Testis (tissue), 3 donors: ENCODE results near the gene HOXD10. TPM values are rescaled to one million over a fixed set of nuclear protein-coding genes. Genes with fewer than 3 reads are reported as not detected.
A peak's percentile ranks its signal among the peaks of the same experiment; 100 is the strongest.

ENCODE experiments used
- DNase-seq: peaks from one replicate; pipeline ENCODE4 v3.0.0-alpha.2; 2019
- H3K27ac ChIP-seq, 2 donors: fragments of 200-600 bp; sonication (generic); one replicate each; pipeline ENCODE4 v1.5.1; 2019
- H3K27me3 ChIP-seq: fragments of 200-600 bp; sonication (generic); one replicate; pipeline ENCODE4 v1.5.1; 2019
- H3K36me3 ChIP-seq: fragments of 200-600 bp; sonication (generic); one replicate; pipeline ENCODE4 v1.5.1; 2017; ENCODE audit warnings: low read depth; ENCODE audit errors: missing control alignments
- H3K4me1 ChIP-seq: fragments of 200-600 bp; sonication (generic); one replicate; pipeline ENCODE4 v1.5.1; 2019
- H3K4me3 ChIP-seq, 2 donors: fragments of 200-600 bp; sonication (generic); one replicate each; pipeline ENCODE4 v1.5.1; 2017 to 2019
- H3K9me3 ChIP-seq: fragments of 200-600 bp; sonication (generic); one replicate; pipeline ENCODE4 v1.5.1; 2017
- POLR2A ChIP-seq: fragments of 450-650 bp; IDR thresholded peaks from one replicate; pipeline ENCODE4 v1.6.1; 2017; ENCODE audit warnings: antibody characterized with exemption, mild to moderate bottlenecking, moderate library complexity
- WGBS, 2 donors: methylation state at CpG; one replicate each; pipeline ENCODE4 v1.1.5; 2018; 5-methylcytosine and 5-hydroxymethylcytosine counted together
- intact Hi-C: fragments of 100-400 bp; cut with DNase I; formaldehyde crosslinking; loops from one replicate; pipeline ENCODE4 v1.15.1; 2023; ENCODE audit warnings: low total_unique reads
- polyA plus RNA-seq: library from polyadenylated mRNA; stranded (reverse); fragments of 350-450 nt; fragmentation: Illumina TruSeq; extraction: RNeasy Lipid Tissue Mini Kit (QIAGEN cat#74804); gene quantifications from one replicate; pipeline ENCODE4 v1.2.3, GENCODE V29; 2014; ENCODE audit warnings: low read depth, low replicate concordance; ENCODE audit not compliant: insufficient read depth
- total RNA-seq, 2 donors: library from RNA; depleted of rRNA; stranded (reverse); fragments of >200 nt; gene quantifications; one replicate each; pipeline ENCODE4 v1.2.3, GENCODE V29; 2016
- TF ChIP-seq, protein P1 (sequence below), 3 experiments: fragments of 450-650 bp in 2 of 3; fragments of 200-600 bp in 1 of 3; sonication (generic) in 1 of 3; IDR thresholded peaks; one replicate each; pipeline ENCODE4 v1.5.1; 2016 to 2019; ENCODE audit warnings: antibody characterized with exemption in 3 of 3, mild to moderate bottlenecking in 2 of 3, moderate library complexity in 1 of 3

HOXD10 gene
- total and polyA plus RNA-seq, 3 donors from 2014 or later = 0.92 to 3.3 (median 2.7) TPM

DNA sequence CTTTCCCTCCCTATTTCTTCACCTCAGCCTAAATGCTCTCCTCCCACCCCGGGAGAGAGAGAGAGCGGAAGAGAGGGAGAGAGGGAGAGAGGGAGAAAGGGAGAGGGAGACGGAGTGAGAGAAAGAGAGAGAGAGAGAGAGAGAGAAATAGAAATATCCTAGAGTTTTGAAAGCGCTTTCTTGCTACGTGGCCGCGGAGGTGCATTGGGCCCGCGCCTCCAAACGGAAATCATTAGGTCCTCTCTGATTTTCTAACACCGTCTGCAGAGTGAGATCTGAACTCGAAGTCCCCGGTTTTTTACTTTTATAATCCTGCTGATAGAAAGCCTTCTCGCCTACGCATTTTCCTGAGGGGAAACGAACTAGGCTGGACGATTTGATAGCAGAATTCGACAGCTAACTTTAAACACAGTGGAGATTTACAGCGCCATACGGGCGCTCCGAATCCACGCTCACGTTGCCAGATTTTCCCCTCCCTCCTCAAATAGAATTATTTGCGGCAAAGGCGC, 31.9 kb upstream of the HOXD10 start:
- H3K36me3 ChIP-seq = no peaks in the 10 kb centered on the region
- no peak for DNase-seq
- TF ChIP-seq POLR2A = no peak
- TF ChIP-seq, protein P1, sequence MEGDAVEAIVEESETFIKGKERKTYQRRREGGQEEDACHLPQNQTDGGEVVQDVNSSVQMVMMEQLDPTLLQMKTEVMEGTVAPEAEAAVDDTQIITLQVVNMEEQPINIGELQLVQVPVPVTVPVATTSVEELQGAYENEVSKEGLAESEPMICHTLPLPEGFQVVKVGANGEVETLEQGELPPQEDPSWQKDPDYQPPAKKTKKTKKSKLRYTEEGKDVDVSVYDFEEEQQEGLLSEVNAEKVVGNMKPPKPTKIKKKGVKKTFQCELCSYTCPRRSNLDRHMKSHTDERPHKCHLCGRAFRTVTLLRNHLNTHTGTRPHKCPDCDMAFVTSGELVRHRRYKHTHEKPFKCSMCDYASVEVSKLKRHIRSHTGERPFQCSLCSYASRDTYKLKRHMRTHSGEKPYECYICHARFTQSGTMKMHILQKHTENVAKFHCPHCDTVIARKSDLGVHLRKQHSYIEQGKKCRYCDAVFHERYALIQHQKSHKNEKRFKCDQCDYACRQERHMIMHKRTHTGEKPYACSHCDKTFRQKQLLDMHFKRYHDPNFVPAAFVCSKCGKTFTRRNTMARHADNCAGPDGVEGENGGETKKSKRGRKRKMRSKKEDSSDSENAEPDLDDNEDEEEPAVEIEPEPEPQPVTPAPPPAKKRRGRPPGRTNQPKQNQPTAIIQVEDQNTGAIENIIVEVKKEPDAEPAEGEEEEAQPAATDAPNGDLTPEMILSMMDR (IDR thresholded peaks at IDR 0.05) = no peak
- intact Hi-C loops = loop anchor here (10.0 kb wide), 1 partner anchor 400 kb away; no protein-coding TSS in a partner anchor
- H3K27ac ChIP-seq = no peak overlapping the region
- no peaks in the 10 kb centered on the region for H3K27me3 ChIP-seq
- 10 to 13% methylated on average over 26 of the region's 26 CpGs for WGBS, 2 donors
- H3K9me3 ChIP-seq = no peaks in the 10 kb centered on the region
- no peak overlapping the region for H3K4me3 ChIP-seq
- peaks cover 11% of the 10 kb centered on the region for H3K4me1 ChIP-seq

DNA sequence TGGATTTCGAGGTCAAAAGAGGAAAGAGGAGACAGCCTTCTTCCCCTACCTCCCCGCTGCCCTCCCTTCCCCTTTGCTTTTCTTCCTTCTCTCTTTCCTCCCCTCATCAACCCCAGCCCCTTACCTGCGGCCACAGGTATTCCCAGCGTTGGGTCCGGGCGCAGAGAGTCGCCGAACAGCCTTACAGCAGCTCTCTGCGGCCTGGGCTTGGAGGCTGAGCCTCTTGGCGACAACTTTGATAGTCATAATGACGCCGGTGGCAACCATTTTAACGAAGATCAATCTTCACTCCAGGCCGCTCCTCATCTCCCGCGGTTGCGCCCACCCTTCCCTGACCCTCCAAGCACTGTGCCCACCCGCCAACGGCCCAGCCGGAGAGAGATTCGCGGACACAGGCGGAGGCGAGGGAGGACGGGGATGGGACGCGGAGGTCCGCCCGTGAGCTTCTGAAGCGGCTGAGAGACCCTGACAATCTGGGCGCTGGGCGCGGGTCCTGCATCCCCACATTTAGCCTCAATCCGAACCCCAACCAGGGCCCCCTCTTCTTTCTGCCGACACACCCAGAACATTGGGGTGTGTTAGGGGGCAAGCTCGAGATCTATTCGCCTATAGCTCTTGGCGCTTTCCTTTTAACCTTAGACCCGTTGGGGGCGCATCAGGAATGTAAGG, 31.3 kb upstream of the HOXD10 start:
- no peaks in the 10 kb centered on the region for H3K27me3 ChIP-seq

DNA sequence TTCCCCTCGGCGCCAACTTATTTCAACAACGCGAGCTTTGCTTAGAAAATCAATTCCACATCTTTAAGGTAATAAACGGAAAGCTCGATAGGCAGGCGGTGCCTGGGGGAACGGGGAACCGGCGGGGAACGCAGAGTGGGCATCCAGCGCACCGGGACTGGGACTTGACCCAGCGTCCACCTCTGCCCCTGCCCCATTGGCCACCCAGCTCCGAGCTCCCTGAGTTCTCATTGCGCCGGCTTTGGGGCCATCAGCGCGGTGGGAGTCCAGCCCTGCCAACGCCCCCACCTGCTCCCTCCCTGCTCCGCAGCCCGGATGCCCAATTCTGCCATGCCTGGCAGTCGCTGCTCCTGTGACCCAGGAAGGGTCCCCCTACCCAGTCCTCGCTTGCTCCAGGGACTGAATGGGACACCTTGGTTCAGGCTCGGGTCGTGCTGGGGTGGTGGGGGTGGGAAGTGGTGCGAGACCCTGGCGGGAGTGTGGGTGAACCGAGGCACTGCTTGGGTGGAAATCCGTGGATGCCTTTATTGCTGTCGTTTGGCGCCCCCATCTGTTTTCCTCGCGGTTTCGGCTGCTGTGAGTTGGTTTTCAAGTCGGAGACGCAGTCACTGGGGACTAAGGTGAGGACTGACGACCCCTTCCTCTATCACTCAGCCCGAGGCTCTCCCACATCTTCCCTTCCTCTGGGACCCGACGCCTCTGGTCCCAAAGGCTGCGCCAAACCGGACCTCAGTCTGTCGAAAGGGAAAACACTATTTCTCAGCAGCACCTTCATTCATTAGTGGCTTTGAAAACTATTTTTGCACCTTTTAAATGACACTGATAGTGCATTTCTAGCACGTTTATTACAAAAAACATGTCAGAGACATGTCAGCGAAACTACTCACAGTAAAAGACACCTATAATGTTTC, 30.5 kb upstream of the HOXD10 start:
- WGBS, 2 donors = 5% methylated on average over 21 to 44 of the region's 46 CpGs
- Histone ChIP-seq H3K4me3 (no peak overlapping the region), H3K4me1 (peaks cover 11% of the 10 kb centered on the region), H3K27ac (no peak overlapping the region), H3K27me3 (no peaks in the 10 kb centered on the region), H3K36me3 (no peaks in the 10 kb centered on the region), H3K9me3 (no peaks in the 10 kb centered on the region)
- DNase-seq = peak; percentile 78
- intact Hi-C loops = loop anchor here (10.0 kb wide), 1 partner anchor 401 kb away; no protein-coding TSS in a partner anchor
- TF ChIP-seq, protein P1 (IDR thresholded peaks at IDR 0.05) = no peak
- no peak for TF ChIP-seq POLR2A

More for the DNA sequence above, 31.3 kb upstream of the HOXD10 start:
- Histone ChIP-seq H3K9me3 (no peaks in the 10 kb centered on the region), H3K4me1 (peaks cover 11% of the 10 kb centered on the region), H3K36me3 (no peaks in the 10 kb centered on the region), H3K4me3 (no peak overlapping the region), H3K27ac (no peak overlapping the region)
- intact Hi-C loops = loop anchor here (10.0 kb wide), 1 partner anchor 400 kb away; no protein-coding TSS in a partner anchor
- TF ChIP-seq, protein P1 (IDR thresholded peaks at IDR 0.05) = no peak
- TF ChIP-seq POLR2A = no peak
- WGBS, 2 donors = 8 to 10% methylated on average over 40 of the region's 40 CpGs
- no peak for DNase-seq

DNA sequence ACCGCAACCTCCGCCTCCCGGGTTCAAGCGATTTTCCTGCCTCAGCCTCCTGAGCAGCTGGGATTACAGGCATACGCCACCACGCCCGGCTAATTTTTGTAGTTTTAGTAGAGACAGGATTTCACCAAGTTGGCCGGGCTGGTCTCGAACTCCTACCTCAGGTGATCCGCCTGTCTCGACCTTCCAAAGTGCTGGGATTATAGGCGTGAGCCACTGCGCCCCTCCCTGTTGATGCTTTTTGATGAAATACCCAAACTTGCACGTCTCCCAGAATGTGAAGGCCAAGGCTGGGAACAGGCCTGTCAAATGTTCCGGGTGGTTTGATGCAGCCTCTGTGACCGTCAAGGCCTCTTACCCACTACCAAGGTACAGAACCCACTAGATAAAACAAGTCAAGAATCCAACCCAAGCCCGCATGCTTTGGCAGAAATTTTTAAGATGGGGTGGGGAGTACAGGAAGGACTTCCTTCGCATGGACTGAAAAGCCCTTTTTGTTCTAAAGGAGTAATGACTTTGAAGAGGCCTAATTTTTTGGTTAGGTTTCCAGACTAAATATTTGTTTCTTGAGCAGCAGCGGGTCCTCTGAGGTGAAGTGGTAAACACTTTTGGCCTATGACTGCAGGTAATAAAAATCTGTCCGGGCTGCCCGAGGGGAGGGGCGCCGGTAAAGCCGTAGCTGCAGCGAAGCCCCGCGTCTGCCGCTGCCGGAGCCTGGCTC, 29.1 kb upstream of the HOXD10 start:
- no peaks in the 10 kb centered on the region for H3K27me3 ChIP-seq
- H3K4me1 ChIP-seq = peaks cover 11% of the 10 kb centered on the region
- TF ChIP-seq, protein P1 (IDR thresholded peaks at IDR 0.05) = no peak
- no peak for TF ChIP-seq POLR2A
- H3K9me3 ChIP-seq = no peaks in the 10 kb centered on the region
- intact Hi-C loops = loop anchor here (10.0 kb wide), 1 partner anchor 403 kb away; no protein-coding TSS in a partner anchor
- H3K27ac ChIP-seq = no peak overlapping the region
- no peak overlapping the region for H3K4me3 ChIP-seq
- 41 to 44% methylated on average over 26 to 29 of the region's 29 CpGs for WGBS, 2 donors
- DNase-seq = no peak
- H3K36me3 ChIP-seq = no peaks in the 10 kb centered on the region
